Smooth muscle cell of the brain vasculature (primary cell): ENCODE data around the gene ZBTB25.

Experiments
- DNase-seq: peaks from one replicate; pipeline ENCODE4 v3.0.0-alpha.2; 2012; ENCODE audit warnings: low read depth, low spot score

Gene ZBTB25

GRCh38 chr14:64516969-64517368, 13.3 kb upstream of the ZBTB25 start:
- DNase-seq, result no peak

GRCh38 chr14:64515053-64515452, 11.4 kb upstream of the ZBTB25 start:
- DNase-seq, result no peak

- no peak for DNase-seq
Observed at GRCh38 chr14:64513271-64513670, 9.6 kb upstream of the ZBTB25 start.

GRCh38 chr14:64510825-64511671, 7.4 kb upstream of the ZBTB25 start:
- DNase-seq, result peak; percentile 40

- no peak for DNase-seq
Observed at GRCh38 chr14:64509036-64509435, 5.4 kb upstream of the ZBTB25 start.

GRCh38 chr14:64508215-64508776, 4.7 kb upstream of the ZBTB25 start:
- no peak for DNase-seq

- no peak for DNase-seq
Observed at GRCh38 chr14:64507376-64508156, 3.9 kb upstream of the ZBTB25 start.

GRCh38 chr14:64506721-64507120, 3.1 kb upstream of the ZBTB25 start:
- DNase-seq, result no peak

GRCh38 chr14:64504897-64505794, 1.5 kb upstream of the ZBTB25 start:
- DNase-seq, result peak; percentile 54

- DNase-seq, result peak; percentile 86
Observed at GRCh38 chr14:64504310-64504896, 765 bp upstream of the ZBTB25 start, which contains the start of gene ZBTB1. TSS of gene ZBTB1 (plus strand) at chr14:64504770. CDS start at chr14:64521505, 16,735 bp downstream.

- DNase-seq, result no peak
Observed at GRCh38 chr14:64502887-64503433, 678 bp downstream of the ZBTB25 start.

GRCh38 chr14:64502456-64502855, 1.2 kb downstream of the ZBTB25 start:
- no peak for DNase-seq

- no peak for DNase-seq
Observed at GRCh38 chr14:64501411-64502171, 2.0 kb downstream of the ZBTB25 start.

- no peak for DNase-seq
Observed at GRCh38 chr14:64500088-64500487, 3.5 kb downstream of the ZBTB25 start.

GRCh38 chr14:64496764-64497163, 6.9 kb downstream of the ZBTB25 start:
- no peak for DNase-seq

- DNase-seq, result no peak
Observed at GRCh38 chr14:64495252-64495651, 8.4 kb downstream of the ZBTB25 start.

GRCh38 chr14:64493455-64493854, 10.2 kb downstream of the ZBTB25 start:
- no peak for DNase-seq

GRCh38 chr14:64491637-64492036, 12.0 kb downstream of the ZBTB25 start:
- DNase-seq, result no peak

- DNase-seq, result no peak
Observed at GRCh38 chr14:64488590-64489099, 15.0 kb downstream of the ZBTB25 start.
